ENCODE measurements around the gene DIAPH3.

Gene DIAPH3

GRCh38 chr13:60143775-60144174, 20.0 kb downstream of the DIAPH3 start:
- CTCF ChIA-PET = interaction anchor here (0.7 kb wide), 1 partner anchor 8 kb away, joined by 3 read pairs; no protein-coding TSS in a partner anchor
- TF ChIP-seq WT1 (tag by site-specific recombination; IDR thresholded peaks at IDR 0.05) (0 out of 2 replicates have a peak, but pooled peaks have one; percentile 44), ZNF561 (tag by site-specific recombination; IDR thresholded peaks at IDR 0.05; ENCODE audit: borderline replicate concordance) (0 out of 2 replicates have a peak, but pooled peaks have one; percentile 41), BCL6B (tag by site-specific recombination; IDR thresholded peaks at IDR 0.05) (no peak), ZNF48 (tag by site-specific recombination; IDR thresholded peaks at IDR 0.05) (no peak), ZBTB20 (tag by site-specific recombination; IDR thresholded peaks at IDR 0.05) (no peak), ZNF747 (tag by site-specific recombination; IDR thresholded peaks at IDR 0.05) (no peak), ZBTB17 (tag by site-specific recombination; IDR thresholded peaks at IDR 0.05) (peak; percentile 67), IKZF3 (tag by site-specific recombination; IDR thresholded peaks at IDR 0.05) (no peak), ZNF16 (tag by site-specific recombination; IDR thresholded peaks at IDR 0.05; ENCODE audit: low read depth) (no peak), ZNF114 (tag by site-specific recombination; IDR thresholded peaks at IDR 0.05) (no peak), OSR2 (tag by site-specific recombination; IDR thresholded peaks at IDR 0.05) (peak; percentile 43; the same call in 1 of the 2 replicates), ZNF146 (tag by site-specific recombination; IDR thresholded peaks at IDR 0.05) (no peak), ZNF335 (tag by site-specific recombination; conservative IDR thresholded peaks at IDR 0.05) (no peak), HOXD13 (CRISPR knock-in tag; IDR thresholded peaks at IDR 0.05; ENCODE audit: borderline replicate concordance) (no peak), GFI1B (tag by site-specific recombination; IDR thresholded peaks at IDR 0.05) (no peak), ZNF366 (tag by site-specific recombination; conservative IDR thresholded peaks at IDR 0.05) (peak; percentile 61), ZNF394 (tag by site-specific recombination; IDR thresholded peaks at IDR 0.05; ENCODE audit: borderline replicate concordance) (no peak), ZNF350 (tag by site-specific recombination; IDR thresholded peaks at IDR 0.05) (no peak), ATF2 (tag by site-specific recombination; IDR thresholded peaks at IDR 0.05; ENCODE audit: low read depth) (peak; percentile 40; the same call in 1 of the 2 replicates), KLF10 (tag by site-specific recombination; IDR thresholded peaks at IDR 0.05) (no peak), ZSCAN23 (tag by site-specific recombination; IDR thresholded peaks at IDR 0.05) (no peak), ZSCAN4 (tag by site-specific recombination; IDR thresholded peaks at IDR 0.05) (no peak), KLF8 (tag by site-specific recombination; IDR thresholded peaks at IDR 0.05) (0 out of 2 replicates have a peak, but pooled peaks have one; percentile 21), ZNF19 (tag by site-specific recombination; IDR thresholded peaks at IDR 0.05; ENCODE audit: low read depth) (no peak), ZNF555 (tag by site-specific recombination; conservative IDR thresholded peaks at IDR 0.05) (no peak)
- TF ChIP-seq, protein P1, sequence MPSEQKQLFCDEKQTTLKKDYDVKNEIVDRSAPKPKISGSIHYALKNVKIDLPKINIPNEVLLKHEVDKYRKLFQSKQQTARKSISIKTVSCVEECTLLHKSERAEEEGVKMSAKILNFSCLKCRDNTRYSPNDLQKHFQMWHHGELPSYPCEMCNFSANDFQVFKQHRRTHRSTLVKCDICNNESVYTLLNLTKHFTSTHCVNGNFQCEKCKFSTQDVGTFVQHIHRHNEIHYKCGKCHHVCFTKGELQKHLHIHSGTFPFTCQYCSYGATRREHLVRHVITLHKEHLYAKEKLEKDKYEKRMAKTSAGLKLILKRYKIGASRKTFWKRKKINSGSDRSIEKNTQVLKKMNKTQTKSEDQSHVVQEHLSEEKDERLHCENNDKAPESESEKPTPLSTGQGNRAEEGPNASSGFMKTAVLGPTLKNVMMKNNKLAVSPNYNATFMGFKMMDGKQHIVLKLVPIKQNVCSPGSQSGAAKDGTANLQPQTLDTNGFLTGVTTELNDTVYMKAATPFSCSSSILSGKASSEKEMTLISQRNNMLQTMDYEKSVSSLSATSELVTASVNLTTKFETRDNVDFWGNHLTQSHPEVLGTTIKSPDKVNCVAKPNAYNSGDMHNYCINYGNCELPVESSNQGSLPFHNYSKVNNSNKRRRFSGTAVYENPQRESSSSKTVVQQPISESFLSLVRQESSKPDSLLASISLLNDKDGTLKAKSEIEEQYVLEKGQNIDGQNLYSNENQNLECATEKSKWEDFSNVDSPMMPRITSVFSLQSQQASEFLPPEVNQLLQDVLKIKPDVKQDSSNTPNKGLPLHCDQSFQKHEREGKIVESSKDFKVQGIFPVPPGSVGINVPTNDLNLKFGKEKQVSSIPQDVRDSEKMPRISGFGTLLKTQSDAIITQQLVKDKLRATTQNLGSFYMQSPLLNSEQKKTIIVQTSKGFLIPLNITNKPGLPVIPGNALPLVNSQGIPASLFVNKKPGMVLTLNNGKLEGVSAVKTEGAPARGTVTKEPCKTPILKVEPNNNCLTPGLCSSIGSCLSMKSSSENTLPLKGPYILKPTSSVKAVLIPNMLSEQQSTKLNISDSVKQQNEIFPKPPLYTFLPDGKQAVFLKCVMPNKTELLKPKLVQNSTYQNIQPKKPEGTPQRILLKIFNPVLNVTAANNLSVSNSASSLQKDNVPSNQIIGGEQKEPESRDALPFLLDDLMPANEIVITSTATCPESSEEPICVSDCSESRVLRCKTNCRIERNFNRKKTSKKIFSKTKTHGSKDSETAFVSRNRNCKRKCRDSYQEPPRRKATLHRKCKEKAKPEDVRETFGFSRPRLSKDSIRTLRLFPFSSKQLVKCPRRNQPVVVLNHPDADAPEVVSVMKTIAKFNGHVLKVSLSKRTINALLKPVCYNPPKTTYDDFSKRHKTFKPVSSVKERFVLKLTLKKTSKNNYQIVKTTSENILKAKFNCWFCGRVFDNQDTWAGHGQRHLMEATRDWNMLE (tag by site-specific recombination; conservative IDR thresholded peaks at IDR 0.05; ENCODE audit: low read depth) = no peak
- TF ChIP-seq, protein P2, sequence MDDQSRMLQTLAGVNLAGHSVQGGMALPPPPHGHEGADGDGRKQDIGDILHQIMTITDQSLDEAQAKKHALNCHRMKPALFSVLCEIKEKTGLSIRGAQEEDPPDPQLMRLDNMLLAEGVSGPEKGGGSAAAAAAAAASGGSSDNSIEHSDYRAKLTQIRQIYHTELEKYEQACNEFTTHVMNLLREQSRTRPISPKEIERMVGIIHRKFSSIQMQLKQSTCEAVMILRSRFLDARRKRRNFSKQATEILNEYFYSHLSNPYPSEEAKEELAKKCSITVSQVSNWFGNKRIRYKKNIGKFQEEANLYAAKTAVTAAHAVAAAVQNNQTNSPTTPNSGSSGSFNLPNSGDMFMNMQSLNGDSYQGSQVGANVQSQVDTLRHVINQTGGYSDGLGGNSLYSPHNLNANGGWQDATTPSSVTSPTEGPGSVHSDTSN (CRISPR knock-in tag; IDR thresholded peaks at IDR 0.05) = no peak
- TF ChIP-seq, protein P3, sequence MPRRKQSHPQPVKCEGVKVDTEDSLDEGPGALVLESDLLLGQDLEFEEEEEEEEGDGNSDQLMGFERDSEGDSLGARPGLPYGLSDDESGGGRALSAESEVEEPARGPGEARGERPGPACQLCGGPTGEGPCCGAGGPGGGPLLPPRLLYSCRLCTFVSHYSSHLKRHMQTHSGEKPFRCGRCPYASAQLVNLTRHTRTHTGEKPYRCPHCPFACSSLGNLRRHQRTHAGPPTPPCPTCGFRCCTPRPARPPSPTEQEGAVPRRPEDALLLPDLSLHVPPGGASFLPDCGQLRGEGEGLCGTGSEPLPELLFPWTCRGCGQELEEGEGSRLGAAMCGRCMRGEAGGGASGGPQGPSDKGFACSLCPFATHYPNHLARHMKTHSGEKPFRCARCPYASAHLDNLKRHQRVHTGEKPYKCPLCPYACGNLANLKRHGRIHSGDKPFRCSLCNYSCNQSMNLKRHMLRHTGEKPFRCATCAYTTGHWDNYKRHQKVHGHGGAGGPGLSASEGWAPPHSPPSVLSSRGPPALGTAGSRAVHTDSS (tag by site-specific recombination; IDR thresholded peaks at IDR 0.05) = no peak

More at GRCh38 chr13:60143775-60144174, 20.0 kb downstream of the DIAPH3 start:
- Histone ChIP-seq H3K4me3 (ENCODE audit: low read depth, low read length) (no peak overlapping the region), H3K9me3 (ENCODE audit: control insufficient read depth, insufficient read depth, low read depth, low read length) (no peaks in the 10 kb centered on the region), H3K36me3 (ENCODE audit: control insufficient read depth in 2 of 2, insufficient read depth in 1 of 2, low read length in 2 of 2) (no peaks in the 10 kb centered on the region), H3K4me1 (ENCODE audit: control insufficient read depth, insufficient read depth, low read length) (peaks cover 11% of the 10 kb centered on the region), H3K27ac (ENCODE audit: extremely low read depth, low read depth, low read length) (no peak overlapping the region; the same call in 1 of the 2 replicates)
- POLR2A ChIA-PET = no interaction called here
